Measurements from ENCODE around the gene CRTC1. TPM values are rescaled to one million over a fixed set of nuclear protein-coding genes. Genes with fewer than 3 reads are reported as not detected.

Gene CRTC1
- total RNA-seq, 1 donor from 2014 or later = 7.0 TPM

Other genes starting within 250 kb of the CRTC1 start
- 15.1 and 20.3 TPM in 2 replicates for gene ISYNA1, start 245.5 kb upstream of the CRTC1 start, total RNA-seq
- gene ELL, start 161.6 kb upstream of the CRTC1 start, total RNA-seq = 27.0 and 27.5 TPM in 2 replicates
- 196 and 201 TPM in 2 replicates for gene FKBP8, start 140.1 kb upstream of the CRTC1 start, total RNA-seq
- 132 and 141 TPM in 2 replicates for gene KXD1, start 125.8 kb upstream of the CRTC1 start, total RNA-seq
- 1,564 and 1,579 TPM in 2 replicates for gene UBA52, start 111.8 kb upstream of the CRTC1 start, total RNA-seq
- 122 and 132 TPM in 2 replicates for gene REX1BD, start 94.9 kb upstream of the CRTC1 start, total RNA-seq
- not detected in 2 replicates for gene CRLF1, start 76.9 kb upstream of the CRTC1 start, total RNA-seq
- not detected in 2 replicates for gene TMEM59L, start 70.8 kb upstream of the CRTC1 start, total RNA-seq
- 11.6 and 11.7 TPM in 2 replicates for gene KLHL26, start 46.7 kb upstream of the CRTC1 start, total RNA-seq
- gene COMP, start 107.6 kb downstream of the CRTC1 start, total RNA-seq = not detected in 2 replicates
- 99.5 and 110 TPM in 2 replicates for gene UPF1, start 148.3 kb downstream of the CRTC1 start, total RNA-seq
- gene CERS1, start 212.5 kb downstream of the CRTC1 start, total RNA-seq = 0.09 and 0.18 TPM in 2 replicates
- gene COPE, start 235.7 kb downstream of the CRTC1 start, total RNA-seq = 231 and 240 TPM in 2 replicates
- 75.2 and 77.5 TPM in 2 replicates for gene DDX49, start 236.0 kb downstream of the CRTC1 start, total RNA-seq